SHP77 treated with DMSO at 0.1 percent for 48 hours (cell line): ENCODE results near the gene SRP9.

Source experiments
- DNase-seq: peaks from one replicate; lab custom pipeline; 2025; lab: John Stamatoyannopoulos, UW

SRP9 gene, protein sequence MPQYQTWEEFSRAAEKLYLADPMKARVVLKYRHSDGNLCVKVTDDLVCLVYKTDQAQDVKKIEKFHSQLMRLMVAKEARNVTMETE

DNA sequence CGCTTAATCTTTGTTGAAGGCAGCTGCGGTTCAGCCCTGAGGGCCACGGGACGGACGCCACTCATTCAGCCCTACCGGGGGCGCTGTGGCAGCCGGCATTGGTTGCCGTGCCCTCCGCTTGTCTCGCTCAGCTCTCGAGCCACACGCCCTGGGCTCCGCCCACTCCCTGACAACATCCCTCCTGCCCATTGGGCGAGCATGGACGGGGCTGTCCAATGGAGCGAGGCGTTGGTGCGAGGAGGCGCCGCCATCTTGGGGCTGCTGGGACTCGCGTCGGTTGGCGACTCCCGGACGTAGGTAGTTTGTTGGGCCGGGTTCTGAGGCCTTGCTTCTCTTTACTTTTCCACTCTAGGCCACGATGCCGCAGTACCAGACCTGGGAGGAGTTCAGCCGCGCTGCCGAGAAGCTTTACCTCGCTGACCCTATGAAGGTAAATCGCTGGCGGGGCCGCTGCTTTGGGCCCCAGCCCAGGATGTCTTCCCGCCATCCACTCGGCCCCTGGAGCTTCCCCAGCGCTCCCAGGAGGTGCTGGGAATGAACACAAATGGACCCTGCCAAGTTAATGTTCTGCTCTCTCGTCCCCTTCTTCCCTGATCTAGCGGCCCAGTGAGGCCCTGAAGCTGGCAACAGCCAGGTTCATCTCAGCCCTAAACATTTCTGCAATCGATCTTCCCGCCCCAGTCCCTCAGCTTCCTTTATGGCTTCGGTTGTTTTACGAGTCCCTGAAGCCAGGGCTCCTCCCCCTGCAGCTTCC, at the start of gene SRP9:
SRP9 (plus strand) TSS at position 244 of the 754 bp plus-strand sequence; CDS start at position 359, 115 bp downstream.
- DNase-seq: peak; percentile 94

DNA sequence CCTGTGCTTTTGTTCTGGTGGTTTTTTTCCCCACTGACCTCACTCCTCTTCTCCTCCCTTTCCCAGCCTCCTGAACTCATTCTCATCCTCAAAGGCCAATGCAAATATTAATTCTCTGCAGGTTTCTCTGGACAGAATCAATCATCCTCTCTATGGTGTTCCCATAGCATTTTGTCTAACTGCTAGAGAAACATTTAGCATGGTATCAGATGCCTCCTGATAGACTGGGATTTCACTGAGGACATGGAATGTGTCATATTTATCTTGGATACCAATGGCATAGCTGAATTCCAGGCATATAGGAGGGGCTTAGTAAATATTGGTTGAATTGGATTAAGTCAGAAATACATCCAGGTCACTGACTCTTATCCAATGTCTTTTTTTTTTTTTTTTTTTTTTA, 46.1 kb upstream of the SRP9 start:
- DNase-seq: no peak

DNA sequence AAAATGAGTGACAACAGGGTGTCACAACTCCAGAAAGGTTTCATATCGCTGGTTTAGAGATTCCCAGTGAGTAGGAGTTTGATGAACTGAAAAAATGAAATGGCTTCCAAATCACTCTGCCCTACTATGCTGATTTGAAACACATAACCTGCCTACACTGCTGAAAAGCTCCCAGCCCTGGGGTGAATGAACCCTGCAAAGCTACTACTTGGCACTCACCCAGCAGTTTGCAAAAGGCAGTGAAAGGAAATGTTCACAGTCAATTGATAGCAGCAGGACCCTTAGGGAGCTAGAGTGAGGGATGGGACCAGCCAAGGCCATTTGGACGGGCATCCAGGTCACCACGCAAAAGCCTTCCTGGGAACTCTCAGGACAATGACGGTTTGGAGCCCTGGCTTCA, 44.4 kb upstream of the SRP9 start:
- DNase-seq: no peak

DNA sequence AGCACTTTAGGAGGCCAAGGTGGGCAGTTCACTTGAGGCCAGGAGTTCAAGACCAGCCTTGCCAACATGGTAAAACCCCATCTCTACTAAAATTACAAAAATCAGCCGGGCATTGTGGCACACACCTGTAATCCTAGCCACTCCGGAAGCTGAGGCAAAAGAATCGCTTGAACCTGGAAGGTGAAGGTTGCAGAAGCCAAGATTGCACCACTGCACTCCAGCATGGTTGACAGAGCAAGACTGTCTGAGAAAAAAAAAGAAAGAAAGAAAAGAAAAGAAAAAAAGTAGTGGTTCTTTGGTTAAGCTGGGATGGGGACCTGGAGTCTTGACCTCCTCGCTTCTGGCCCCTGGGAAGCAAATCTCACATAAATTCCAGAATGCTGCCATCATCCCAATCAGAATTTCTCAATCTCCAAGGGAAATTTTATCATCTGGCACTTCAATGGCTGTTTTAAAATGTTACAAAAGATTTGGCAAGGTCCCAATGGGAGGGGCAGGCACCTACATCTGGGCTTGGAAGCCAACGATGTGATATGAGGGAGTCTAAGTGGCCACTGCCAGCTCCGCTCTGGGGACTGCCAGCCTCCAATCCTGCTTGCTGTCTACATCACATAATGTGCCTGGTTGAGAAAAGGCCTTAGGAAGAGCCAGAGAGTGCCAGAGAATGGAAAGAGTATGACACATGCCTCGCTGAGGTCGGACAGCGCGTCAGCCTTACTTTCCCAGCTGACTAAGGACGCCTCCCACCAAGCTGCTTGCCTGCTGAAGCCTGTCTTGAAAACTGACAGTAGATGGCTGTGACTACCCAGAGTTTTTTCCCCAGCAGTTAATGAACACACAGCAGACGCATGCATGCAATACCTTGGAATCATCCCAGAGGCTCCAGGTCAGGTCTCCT, 42.1 kb upstream of the SRP9 start:
- no peak for DNase-seq

DNA sequence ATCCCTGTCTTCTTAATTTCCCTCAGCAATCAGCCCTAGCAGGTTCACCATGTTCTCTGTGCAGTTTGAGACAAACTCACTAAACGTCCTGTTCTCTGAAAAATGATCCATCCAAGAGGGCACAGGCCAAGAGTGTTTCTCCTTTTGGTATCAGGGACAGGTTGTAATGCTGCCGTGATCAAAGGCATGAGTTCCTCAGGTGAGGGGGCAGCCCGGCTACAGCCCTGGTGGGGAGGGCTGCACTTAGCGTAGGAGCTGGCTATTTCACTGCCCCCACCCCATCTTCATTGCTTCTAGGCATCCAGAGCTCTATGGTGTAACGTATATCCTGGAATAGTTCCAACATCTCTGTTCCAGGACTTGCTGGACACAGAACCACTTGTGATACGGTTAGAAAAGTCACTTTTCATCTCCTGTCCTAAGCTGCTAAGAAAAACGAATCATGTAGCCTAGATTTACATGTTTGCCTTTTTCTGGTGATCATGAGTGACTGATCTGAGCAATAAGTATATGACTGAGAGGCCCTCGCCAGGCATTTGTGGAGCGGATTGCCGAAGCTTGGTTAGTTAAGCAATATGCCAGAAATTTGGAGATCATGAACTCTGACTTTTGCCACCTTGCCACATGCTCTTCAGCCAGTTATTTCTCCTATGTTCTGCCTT, 41.1 kb upstream of the SRP9 start:
- no peak for DNase-seq

DNA sequence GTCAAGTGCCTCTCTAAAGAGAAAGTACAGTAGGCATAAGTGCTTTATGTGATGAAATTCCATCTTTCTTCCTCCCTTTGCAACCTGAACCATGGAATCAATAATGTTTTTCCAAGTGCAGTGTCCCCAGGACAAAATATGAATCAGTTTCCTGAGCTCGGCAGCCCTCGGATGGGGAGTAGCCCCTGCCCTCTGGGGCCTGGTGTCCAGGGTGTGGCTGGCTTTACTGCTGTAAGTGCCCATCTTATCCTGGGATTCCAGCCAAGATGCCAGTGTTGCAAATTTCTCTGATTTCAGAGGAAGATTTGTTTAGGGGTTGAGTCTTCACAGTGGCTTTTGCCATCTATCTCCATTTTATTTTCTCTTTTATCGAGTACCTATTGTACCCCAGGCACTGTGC, 40.5 kb upstream of the SRP9 start:
- DNase-seq: no peak

DNA sequence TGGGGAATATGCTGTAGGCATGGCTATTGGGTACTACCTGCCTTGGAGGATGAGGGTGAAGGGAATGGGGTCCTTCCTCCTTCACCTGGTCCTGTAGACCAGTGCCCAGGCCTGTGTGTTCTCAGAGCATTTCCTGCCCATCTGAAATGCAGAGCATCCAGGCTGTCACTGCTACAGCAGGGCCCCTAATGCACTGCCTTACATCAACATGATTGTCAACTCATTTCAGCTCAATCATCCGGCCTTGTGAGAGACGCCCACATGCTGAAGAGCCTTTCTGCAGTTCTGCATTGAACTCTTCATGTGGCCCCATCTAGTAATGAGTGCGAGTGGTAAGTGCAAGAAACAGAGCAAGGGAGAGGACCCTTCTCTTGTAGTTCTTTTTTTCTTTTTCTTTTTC, 39.8 kb upstream of the SRP9 start:
- DNase-seq: no peak

DNA sequence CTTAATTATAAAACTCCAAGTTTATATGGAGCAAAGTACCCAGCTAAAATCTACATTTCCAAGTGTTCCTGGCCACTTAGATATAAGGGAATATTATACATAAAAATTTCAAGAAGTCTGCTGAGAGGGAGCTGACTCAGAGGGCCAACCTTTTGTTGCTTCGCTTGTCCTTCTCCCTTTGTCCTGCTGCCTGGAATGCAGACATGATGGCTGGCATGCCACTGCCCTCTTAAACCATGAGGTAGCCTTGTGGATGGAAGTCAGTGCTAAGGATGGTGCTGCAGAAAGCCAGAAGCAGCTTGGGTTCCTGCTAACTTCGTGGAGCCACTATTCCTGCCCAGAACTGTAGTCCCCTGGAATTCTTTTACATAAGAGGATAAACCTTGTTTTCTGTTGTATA, 38.9 kb upstream of the SRP9 start:
- DNase-seq: no peak

DNA sequence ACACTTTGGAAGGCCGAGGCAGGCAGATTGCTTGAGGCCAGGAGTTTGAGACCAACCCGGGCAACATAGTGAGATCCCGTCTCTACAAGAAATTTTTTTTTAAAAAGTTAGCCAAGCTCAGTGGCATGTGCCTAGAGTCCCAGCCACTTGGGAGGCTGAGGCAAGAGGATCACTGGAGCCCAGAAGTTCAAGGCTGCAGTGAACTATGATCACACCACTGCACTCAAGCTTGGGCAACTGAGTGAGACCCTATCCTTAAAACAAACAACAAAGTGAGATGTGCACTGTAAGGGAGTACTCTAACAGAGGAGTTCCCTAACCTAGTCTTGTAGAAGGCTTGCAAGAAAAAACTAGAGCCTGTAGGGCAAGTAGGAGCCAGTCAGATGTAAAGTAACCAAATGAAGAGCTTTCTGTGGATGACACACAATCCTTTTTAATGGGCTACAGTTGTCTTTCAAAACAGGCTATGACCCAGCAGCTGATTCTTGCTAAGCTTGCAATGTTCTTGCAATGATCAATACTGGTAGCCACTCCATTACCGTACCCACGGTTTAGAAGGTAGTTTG, 38.0 kb upstream of the SRP9 start:
- no peak for DNase-seq

DNA sequence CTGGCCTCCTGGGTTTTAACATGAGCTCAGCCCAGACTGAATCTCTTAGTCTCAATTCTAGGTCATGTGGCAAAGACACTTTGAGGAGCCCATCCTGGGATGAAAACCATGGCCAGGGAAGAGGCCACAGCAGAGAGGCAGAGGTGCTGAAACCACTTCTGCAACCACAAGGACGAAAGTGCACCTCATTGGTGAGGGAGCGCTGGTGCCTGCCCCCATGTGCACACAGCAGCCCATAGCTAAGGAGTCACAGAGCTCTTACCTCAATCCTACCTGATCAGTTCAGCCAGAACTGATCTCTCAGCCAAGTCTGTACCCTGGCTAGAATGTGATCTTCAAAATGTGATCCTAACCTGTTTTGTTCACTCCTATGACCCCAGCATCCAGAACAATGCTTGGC, 32.9 kb upstream of the SRP9 start:
- DNase-seq: no peak

DNA sequence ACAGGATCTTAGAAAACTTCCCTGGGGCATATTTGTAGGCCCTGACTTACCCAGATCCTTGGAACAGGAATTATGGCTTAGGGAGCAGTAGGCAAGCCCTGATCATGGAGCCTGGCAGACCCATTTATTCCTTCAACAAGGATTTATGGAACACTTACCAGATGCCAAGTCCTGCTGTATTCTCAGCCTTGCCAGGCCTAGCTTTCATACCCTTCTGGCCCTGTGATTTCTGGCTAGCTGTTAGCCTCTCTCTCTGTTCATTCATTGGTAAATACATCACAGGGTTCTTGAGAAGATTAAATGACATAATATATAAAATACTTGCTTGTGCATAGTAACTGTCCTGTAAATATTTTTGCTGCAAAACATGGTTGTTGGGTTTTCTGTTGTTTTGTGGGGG, 32.4 kb upstream of the SRP9 start:
- no peak for DNase-seq

DNA sequence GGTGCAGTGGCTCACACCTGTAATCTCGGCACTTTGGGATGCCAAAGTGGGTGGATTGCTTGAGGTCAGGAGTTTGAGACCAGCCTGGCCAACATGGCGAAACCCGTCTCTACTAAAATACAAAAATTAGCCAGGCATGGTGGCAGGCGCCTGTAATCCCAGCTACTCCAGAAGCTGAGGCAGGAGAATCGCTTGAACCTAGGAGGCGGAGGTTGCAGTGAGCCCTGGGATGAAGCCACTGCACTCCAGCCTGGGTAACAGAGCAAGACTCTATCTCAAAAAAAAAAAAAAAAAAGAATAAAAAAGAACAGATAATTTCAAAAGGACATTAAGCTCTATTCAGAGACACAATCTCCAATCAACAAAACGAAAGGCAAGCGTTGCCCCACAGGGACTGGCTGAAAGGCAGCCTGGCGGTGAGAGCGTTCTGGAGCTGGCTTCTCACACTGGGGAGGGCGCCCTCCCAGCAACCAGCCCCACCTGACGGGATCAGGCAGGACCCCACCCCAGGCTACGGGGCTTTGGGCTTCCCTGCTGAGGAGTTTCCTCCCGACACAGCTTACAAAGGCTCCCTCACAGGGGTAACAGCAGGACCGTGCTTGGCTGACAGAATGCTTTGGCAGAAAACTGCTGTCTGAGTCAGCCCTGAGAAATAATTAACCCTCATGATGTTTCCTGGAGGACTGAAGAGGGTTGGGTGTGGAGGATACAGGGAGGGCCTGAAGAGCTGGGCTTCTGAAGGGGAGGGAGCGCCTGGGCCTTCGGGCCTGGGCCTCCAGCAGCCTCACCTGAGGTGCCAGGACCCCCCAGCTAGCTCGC, 31.1 kb upstream of the SRP9 start:
- no peak for DNase-seq

DNA sequence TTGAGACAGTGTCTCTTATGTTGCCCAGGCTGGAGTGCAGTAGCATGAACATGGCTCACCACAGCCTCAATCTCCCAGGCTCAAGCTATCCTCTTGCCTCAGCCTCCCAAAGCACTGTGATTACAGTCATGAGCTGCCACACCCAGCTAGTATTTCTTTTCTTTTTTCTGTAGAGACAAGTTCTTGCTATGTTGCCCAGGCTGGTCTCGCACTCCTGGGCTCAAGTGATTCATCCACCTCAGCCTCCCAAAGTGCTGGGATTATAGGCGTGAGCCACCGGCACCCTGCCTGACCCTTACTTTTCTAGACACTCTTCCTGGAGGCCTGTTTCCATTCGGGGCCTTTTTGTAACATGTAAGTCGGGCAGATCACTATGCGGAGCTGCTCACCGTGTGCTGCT, 30.1 kb upstream of the SRP9 start:
- no peak for DNase-seq

DNA sequence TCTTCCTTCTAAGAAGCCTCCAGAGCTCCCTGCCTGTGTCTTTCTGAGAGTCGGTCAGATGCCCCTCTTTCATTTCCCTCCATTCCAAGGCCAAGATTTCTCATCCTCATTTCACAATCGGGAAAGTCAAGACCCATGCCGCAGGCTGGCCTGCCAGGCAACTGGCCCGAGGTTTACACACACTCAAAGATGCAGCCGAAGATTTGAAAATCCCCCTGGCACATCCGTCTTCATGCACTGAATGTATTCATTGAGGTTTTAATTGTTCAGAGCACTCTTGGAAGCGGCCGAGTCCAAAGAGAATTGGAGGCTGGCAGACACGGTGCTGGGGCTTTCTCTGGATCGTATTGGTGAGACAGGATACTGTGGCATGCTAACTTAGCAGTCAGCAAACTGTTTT, 29.1 kb upstream of the SRP9 start:
- DNase-seq: no peak

DNA sequence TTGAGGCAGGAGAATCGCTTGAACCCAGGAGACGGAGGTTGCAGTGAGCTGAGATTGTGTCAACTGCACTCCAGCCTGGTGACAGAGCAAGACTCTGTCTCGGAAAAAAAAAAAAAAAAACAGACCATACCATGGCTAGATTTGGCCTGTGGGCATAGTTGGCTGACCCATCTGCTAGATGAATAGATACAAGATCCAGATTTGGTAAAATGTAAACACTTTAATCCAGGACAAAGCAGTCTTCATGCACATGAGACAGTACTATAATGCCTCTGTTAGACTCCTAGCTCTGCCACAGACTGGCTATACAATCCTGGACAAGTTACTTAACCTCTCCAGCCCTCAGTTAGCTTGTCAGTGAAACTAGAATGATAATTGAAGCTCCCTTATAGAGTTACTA, 27.9 kb upstream of the SRP9 start:
- no peak for DNase-seq

DNA sequence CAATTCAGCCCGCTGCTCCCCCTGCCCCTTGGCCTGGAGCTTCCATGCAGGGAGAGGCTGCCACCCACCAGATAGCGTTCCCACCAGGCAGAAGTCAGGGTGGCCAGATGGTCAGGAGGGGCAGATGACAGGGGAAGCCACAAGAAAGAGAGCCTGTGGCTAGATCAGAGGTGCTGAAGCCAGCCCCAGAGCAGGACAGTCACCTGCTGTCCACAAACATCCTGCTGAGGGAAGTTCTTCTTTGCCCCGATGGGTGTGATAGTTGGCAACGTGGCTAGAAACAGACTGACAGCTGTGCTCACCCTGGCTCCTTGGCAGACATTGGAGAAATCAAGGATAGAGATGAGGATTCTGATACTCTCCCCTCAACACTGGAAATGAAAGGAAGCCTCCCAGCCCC, 27.2 kb upstream of the SRP9 start:
- no peak for DNase-seq

DNA sequence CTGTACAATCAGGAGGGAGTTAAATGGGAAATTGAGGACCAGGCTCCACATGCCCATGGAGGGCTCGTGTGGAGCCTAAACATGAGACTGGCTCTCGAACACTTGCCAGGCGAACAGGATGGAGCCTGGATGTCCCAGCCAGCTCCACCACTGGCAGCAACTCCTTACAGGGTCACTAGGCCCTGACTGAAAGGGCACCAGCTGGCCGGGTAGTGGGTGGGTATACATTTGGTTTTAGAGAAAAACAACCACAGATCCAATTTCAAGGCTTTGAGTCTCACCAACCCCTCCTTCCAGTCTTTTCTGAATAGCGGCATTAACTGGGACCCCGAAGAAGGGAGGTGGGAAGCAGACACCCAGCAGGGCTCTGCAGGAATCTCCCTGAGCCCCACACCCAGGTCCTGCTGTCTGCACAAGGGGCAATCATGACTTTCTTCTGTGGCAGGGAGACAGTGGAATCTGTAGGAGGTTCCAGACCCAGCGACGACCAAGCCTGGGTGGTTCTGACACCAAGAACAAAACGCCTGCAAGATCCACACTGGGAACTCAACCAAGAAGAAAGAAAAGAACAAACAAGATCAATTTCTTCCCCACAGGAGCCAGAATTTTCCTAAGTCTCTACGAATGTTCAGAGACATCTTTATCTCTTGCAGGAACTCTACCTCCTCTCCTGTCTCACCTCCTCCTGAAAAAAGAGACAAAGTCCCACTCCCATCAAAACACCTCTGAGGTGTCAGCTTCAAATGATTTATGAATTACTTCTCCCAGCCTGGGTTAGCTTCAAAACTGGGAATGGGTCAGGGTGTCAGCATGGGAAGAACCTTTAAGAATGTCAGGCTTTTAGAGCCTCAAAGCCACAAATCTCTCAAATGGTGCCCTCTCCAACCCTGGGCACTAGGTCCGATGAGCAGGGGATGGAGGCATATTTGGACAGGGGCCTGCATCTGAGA, 26.5 kb upstream of the SRP9 start:
- no peak for DNase-seq

DNA sequence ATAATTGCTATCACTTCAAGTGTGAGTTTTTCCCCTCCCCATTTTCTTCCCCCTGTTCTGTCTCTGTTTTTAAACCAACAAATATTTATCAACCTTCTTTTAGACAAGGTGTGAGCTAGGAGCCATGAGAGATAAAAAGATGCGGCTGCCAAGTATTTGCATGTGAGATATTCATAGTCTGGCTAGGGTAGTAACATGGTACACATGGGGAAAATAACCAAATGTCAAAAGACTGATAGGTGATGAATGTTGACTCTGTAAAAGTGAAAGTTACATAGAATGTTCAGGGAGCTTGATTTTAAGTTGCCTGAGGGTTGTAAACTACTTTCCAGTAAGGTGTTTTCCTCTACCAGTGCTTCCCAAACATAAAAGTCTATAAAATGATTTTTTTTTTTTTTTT, 25.4 kb upstream of the SRP9 start:
- DNase-seq: no peak

DNA sequence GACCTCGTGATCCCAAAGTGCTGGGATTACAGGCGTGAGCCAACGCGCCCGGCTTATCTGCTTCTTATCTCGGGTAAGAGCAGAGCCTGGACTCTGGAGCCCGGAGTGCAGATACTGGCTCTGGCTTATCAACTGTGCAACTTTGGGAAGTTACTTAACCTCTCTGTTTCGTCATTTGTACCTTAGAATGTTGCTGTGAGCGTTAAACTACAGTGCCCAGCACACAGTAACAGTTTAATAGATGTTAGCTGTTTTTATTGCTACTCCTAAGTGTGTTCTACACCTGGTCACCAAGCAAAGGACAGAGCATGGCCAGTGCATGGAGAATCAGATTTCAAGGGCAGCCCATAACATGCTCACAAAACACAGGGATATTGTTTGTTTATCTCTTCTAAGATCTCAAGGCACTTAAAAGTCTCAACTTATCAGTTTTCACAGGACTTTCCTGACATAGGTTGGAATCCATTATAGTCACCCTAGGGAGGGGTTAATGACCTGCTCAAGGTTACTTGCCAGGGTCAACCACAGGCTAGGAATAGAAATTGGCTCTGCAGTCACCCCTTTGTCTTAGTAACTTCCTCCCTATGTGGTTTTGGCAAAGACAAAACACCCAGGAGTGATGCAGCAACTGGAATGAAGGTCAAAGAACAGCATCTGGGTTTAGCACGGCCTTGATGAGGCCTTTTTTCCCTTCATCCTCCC, 22.5 kb upstream of the SRP9 start:
- DNase-seq: no peak
